ENCODE measurements around the gene SUV39H1.
"Not testable (repeated sequence)": the region's sequence is repeated elsewhere in the genome, so short reads cannot be mapped to it uniquely, and the experiment has no call there.

The SUV39H1 gene

DNA sequence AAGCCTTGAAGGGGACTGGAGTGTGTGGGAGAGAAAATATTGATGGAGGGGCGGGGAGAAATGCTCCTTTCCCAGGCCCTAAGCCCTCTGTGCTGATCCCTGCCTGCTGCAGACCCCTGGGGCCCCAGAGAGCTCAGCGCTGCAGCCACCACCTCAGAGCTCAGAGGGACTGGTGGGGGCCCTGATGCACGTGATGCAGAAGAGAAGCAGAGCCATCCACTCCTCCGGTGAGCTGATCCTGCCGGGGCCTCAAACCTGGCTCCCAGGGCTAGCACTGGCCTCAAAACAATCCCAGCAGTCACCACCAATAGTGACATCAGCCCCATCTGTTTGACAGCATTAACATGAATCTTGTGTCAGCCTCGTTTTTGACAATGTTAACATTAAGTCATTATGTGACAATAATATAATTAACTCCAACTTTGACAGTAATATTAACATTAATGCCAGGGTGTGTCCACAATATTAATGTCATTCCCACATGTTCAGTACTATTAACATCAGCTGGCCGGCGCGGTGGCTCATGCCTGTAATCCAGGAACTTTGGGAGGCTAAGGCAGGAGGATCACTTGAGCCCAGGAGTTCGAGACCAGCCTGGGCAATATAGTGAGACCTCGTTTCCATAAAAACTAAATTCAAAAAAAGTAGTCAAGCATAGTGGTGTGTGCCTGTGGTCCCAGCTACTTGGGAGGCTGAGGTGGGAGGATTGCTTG, 7.2 kb upstream of the SUV39H1 start:
- DNase-seq = no peak

GRCh38 chrX:48691746-48692145, 4.8 kb upstream of the SUV39H1 start:
- not testable (repeated sequence) for DNase-seq

- no peak for DNase-seq
These were observed 1.6 kb upstream of the SUV39H1 start for GRCh38 chrX:48694776-48695533.

- DNase-seq = no peak
These were observed 1.0 kb upstream of the SUV39H1 start for GRCh38 chrX:48695534-48695896.

DNA sequence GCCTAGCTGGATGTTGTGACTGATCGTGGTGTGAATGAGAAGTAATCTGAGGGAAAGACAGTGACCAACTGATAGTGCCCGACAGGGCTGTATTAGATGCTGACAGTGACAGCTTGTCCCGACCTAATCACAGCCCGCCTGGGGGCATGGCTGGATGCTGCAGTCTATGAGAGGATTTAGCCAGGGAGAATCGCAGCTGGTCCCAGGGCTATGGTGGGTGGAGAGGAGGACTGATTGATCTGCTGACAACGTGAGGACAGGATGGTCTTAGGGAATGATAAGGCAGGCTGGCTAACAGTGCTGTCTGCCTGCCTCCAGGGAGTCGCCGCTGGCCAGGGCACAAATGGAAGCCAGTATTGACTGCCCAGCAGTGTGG, 621 bp upstream of the SUV39H1 start:
- no peak for DNase-seq

- peak; percentile 59 for DNase-seq
These were observed 584 bp downstream of the SUV39H1 start for GRCh38 chrX:48696909-48697727.

- DNase-seq = no peak
These were observed 1.8 kb downstream of the SUV39H1 start for GRCh38 chrX:48698306-48698705.

- DNase-seq = no peak
These were observed 3.7 kb downstream of the SUV39H1 start for GRCh38 chrX:48700246-48700645.

DNA sequence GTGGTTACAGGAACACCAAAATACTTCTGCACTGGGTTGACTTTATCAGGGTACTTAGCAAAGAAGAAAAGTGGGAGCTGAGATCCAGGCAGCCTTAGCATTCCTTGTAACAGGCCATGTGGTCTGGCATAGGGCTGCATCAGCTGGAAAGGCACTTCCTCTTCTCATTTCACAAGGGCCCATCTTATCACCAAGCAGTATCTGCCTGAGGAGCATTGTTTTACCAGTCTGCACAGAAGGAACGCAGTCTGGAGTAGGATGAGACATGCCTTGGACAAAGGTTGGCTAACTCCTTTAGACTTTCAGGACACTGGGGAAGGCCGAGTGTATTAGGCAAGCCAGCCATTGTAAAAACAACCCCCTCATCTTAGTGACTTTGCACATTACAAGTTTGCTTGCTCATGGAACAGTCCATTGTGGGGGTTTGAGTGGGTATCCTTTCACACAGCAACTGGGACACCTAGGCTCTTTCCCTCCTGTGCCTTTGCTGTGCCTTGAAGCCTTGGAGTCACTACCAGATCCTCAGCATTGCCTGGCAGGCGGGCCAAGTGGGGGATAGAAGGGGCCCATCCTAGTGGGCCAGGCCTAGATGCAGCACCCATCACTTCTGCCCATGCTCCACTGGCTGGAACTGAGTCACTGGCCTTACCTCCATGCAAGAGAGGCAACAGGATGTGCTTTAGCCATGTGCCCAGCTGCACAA, 4.6 kb downstream of the SUV39H1 start:
- DNase-seq = no peak

DNA sequence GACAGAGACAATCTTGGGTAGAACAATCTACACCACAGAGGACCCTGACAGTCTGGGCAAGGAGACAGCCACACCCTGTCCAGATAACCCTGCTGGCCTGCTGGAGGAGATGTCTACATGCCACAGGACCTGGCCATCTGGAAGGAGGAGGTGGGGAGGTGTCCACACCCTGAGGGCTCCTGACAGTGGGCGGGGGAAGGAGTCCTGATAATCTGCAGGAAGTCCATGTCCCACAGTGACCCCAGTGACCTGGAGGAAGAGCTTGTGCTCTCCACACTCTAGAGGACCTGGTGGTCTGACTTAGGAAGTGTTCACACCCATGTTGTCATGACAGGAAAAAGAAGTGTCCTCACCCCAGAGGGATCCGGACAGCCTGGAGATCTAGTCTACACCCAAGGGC, 5.5 kb downstream of the SUV39H1 start:
- DNase-seq = no peak

GRCh38 chrX:48702716-48703115, 6.2 kb downstream of the SUV39H1 start:
- no peak for DNase-seq

GRCh38 chrX:48703228-48703627, 6.7 kb downstream of the SUV39H1 start:
- no peak for DNase-seq

DNA sequence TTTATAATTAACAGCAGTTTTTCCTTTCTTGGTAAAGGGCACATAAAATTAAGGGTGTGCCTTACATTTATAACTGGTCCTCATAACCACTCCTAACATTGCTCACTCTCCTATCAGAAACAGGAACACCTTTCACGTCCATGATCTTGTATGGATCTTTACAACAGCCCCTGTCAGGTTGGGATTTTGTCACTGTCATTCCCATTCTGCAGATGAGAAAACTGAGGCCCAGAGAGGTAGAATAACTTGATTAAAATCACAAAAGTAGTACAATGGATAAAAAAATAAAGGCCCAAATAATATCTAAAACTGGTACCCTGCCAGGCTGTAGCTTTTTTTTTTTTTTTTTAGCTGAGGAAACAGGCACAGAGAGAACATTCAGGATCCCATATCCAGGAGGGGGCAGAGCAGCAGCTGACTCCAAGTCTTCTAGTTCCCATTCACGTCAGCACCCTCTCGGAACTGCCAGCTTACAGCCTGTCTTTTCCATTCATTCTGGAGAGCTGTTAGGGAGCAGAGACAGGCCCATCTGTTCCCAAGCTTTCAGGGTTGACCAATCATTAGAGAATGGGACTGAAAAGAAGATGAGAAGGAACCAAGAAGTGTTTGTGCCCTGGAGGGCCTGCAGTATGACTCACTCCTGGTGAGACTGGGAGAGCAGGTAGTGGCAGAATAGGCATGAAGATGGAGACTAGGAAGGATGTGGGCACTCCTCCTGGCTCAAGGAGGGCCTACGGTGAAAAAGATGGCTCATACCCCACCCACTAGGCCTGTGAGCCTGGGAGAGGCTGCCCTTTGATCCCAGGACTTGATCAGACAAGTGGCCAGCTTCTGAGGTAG, 7.3 kb downstream of the SUV39H1 start:
- no peak for DNase-seq

- DNase-seq = no peak
These were observed 9.3 kb downstream of the SUV39H1 start for GRCh38 chrX:48705871-48706270.

GRCh38 chrX:48709522-48710112, 13.1 kb downstream of the SUV39H1 start:
- DNase-seq = no peak

- DNase-seq = no peak
These were observed 14.8 kb downstream of the SUV39H1 start for GRCh38 chrX:48711162-48711928.

GRCh38 chrX:48711929-48712505, 15.5 kb downstream of the SUV39H1 start:
- DNase-seq = no peak

GRCh38 chrX:48713847-48714246, 17.3 kb downstream of the SUV39H1 start:
- DNase-seq = no peak

DNA sequence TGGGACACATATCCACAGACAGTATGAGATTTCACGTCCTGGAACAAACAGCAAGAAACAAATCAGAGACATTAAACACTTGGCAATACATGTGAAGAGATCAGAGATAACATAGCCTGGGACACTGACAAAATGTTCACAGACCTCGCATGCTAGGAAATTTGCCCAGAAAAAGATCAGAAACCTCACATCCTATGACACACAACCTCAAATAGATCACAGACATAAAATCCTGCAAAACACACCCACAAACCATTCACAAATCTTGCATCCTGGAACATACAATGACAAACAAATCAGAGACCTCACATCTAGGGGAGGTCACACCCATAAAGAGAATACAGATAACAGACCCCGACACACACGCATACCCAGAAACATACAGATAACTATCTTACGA, 18.0 kb downstream of the SUV39H1 start:
- no peak for DNase-seq

GRCh38 chrX:48715072-48715471, 18.5 kb downstream of the SUV39H1 start:
- DNase-seq = no peak
